A673 (cell line): ENCODE measurements around the gene NTRK3.

ENCODE experiments used
- EZH2 ChIP-seq: fragments of 200-600 bp; sonication (generic); IDR thresholded peaks from 2 replicates; pipeline ENCODE4 v1.6.1; 2017; ENCODE audit warnings: borderline replicate concordance, low read depth, mild to moderate bottlenecking, mixed read lengths, antibody characterized with exemption, low read length; ENCODE audit not compliant: poor library complexity, severe bottlenecking
- TF ChIP-seq, protein P1 (sequence below): fragments of 300-800, 200-600 bp; sonication (generic); conservative IDR thresholded peaks from 2 replicates; pipeline ENCODE4 v1.5.1; 2017; ENCODE audit warnings: low read depth, mild to moderate bottlenecking, antibody characterized with exemption, low read length, moderate library complexity, mixed read lengths

DNA sequence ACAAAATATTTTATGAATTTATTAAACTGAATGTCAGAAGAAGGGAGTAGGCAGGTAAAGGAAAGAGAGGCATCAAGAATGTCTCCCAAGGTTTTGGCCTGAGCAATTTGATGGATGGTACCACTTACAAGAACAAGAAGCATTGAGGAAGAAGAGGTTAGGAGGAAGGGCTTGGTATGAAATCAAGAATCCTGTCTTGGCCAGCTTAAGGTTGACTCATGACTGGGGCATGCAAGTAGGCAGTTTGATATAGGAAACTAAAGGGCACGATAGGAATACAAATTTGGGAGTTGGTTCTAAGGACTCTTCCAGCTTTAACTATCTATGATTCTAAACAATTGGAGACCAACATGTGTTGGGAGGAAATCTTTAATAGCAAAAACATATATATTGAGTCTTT is 79.1 kb downstream of the NTRK3 start:
- TF ChIP-seq, protein P1, sequence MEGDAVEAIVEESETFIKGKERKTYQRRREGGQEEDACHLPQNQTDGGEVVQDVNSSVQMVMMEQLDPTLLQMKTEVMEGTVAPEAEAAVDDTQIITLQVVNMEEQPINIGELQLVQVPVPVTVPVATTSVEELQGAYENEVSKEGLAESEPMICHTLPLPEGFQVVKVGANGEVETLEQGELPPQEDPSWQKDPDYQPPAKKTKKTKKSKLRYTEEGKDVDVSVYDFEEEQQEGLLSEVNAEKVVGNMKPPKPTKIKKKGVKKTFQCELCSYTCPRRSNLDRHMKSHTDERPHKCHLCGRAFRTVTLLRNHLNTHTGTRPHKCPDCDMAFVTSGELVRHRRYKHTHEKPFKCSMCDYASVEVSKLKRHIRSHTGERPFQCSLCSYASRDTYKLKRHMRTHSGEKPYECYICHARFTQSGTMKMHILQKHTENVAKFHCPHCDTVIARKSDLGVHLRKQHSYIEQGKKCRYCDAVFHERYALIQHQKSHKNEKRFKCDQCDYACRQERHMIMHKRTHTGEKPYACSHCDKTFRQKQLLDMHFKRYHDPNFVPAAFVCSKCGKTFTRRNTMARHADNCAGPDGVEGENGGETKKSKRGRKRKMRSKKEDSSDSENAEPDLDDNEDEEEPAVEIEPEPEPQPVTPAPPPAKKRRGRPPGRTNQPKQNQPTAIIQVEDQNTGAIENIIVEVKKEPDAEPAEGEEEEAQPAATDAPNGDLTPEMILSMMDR, result no peak
- TF ChIP-seq EZH2, result no peak
